GM23338 (cell line): ENCODE measurements around the gene PARVG.

ENCODE experiments used
- EZH2 ChIP-seq: fragments of 200-600 bp; sonication (generic); IDR thresholded peaks from one replicate; pipeline ENCODE4 v1.8.0; 2017; ENCODE audit warnings: antibody characterized with exemption, mild to moderate bottlenecking, low read depth; ENCODE audit not compliant: unreplicated experiment
- TF ChIP-seq, protein P1 (sequence below), 2 experiments: fragments of 200-600 bp in 1 of 2; sonication (generic) in 1 of 2; conservative IDR thresholded peaks; 2 replicates each; pipeline versions ENCODE4 v1.5.1 to v1.6.1; 2016 to 2017; ENCODE audit warnings: antibody characterized with exemption in 2 of 2, low read depth in 2 of 2, mild to moderate bottlenecking in 2 of 2, moderate library complexity in 1 of 2

DNA sequence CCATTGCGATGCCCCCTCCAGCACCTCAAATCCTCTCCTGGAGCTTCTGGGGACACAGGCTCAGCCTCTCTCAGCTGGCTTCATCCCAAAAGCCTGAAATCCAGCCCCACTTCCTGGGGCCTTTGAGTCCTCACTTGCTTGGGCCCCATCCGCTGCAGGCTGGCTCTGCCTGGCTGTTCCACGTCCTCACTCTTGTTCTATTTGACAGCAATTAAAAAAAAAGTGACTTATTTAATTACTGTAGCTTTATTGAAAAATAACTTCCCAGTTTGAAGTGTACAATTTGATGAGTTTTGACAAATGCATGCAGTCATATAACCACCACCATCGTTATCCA is 27.2 kb downstream of the PARVG start:
- TF ChIP-seq EZH2 = no peak
- TF ChIP-seq, protein P1, sequence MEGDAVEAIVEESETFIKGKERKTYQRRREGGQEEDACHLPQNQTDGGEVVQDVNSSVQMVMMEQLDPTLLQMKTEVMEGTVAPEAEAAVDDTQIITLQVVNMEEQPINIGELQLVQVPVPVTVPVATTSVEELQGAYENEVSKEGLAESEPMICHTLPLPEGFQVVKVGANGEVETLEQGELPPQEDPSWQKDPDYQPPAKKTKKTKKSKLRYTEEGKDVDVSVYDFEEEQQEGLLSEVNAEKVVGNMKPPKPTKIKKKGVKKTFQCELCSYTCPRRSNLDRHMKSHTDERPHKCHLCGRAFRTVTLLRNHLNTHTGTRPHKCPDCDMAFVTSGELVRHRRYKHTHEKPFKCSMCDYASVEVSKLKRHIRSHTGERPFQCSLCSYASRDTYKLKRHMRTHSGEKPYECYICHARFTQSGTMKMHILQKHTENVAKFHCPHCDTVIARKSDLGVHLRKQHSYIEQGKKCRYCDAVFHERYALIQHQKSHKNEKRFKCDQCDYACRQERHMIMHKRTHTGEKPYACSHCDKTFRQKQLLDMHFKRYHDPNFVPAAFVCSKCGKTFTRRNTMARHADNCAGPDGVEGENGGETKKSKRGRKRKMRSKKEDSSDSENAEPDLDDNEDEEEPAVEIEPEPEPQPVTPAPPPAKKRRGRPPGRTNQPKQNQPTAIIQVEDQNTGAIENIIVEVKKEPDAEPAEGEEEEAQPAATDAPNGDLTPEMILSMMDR (conservative IDR thresholded peaks at IDR 0.05; ENCODE audit: low read depth in 2 of 2) = no peak
